Measurements from ENCODE around the gene BCAS3. TPM values are rescaled to one million over a fixed set of nuclear protein-coding genes. Genes with fewer than 3 reads are reported as not detected.

BCAS3 gene
- total RNA-seq, 2 experiments from 2014 or later, result 6.8 to 7.1 TPM

GRCh38 chr17:61394630-61395408, 717.2 kb downstream of the BCAS3 start:
- Mint-ChIP-seq H3K27me3 (peaks cover 31% of the 10 kb centered on the region), H3K36me3 (no peaks in the 10 kb centered on the region), H3K9me3 (no peaks in the 10 kb centered on the region), H3K4me1 (ENCODE audit: low read depth) (peaks cover 12% of the 10 kb centered on the region), H3K4me3 (no peak overlapping the region), H3K27ac (no peak overlapping the region)
- intact Hi-C loops (cut with micrococcal nuclease), result no loop called here
- CTCF ChIA-PET, result interaction anchor here (0.9 to 2.2 kb wide), 8 partner anchors 14 to 674 kb away, joined by 3 to 7 read pairs (median 4); no protein-coding TSS in a partner anchor
- DNase-seq, result no peak
- POLR2A ChIA-PET, result no interaction called here

- H3K4me3 Mint-ChIP-seq, result no peak overlapping the region
These were observed 717.8 kb downstream of the BCAS3 start for GRCh38 chr17:61395409-61395982.

GRCh38 chr17:61395983-61396585, 718.4 kb downstream of the BCAS3 start:
- ChIA-PET POLR2A (no interaction called here), CTCF (interaction anchor here (1.0 kb wide), 1 partner anchor 16 kb away, joined by 3 read pairs; no protein-coding TSS in a partner anchor)
- no peak for DNase-seq
- Mint-ChIP-seq H3K4me1 (ENCODE audit: low read depth) (peaks cover 17% of the 10 kb centered on the region), H3K9me3 (no peaks in the 10 kb centered on the region), H3K27ac (no peak overlapping the region), H3K4me3 (no peak overlapping the region), H3K36me3 (no peaks in the 10 kb centered on the region), H3K27me3 (peaks cover 37% of the 10 kb centered on the region)
- intact Hi-C loops (cut with micrococcal nuclease), result no loop called here

More at GRCh38 chr17:61395409-61395982, 717.8 kb downstream of the BCAS3 start:
- CTCF ChIA-PET, result interaction anchor here (1.0 to 1.4 kb wide), 2 partner anchors 13 to 21 kb away, joined by 3 to 4 read pairs; no protein-coding TSS in a partner anchor
- H3K4me1 Mint-ChIP-seq (ENCODE audit: low read depth), result peaks cover 12% of the 10 kb centered on the region
- no peak for DNase-seq
- intact Hi-C loops (cut with micrococcal nuclease), result no loop called here
- no peaks in the 10 kb centered on the region for H3K9me3 Mint-ChIP-seq
- H3K27ac Mint-ChIP-seq, result no peak overlapping the region
- POLR2A ChIA-PET, result no interaction called here
- H3K36me3 Mint-ChIP-seq, result no peaks in the 10 kb centered on the region
- peaks cover 32% of the 10 kb centered on the region for H3K27me3 Mint-ChIP-seq

GRCh38 chr17:61396586-61397085, 719.0 kb downstream of the BCAS3 start:
- Mint-ChIP-seq H3K27ac (no peak overlapping the region), H3K4me1 (ENCODE audit: low read depth) (peaks cover 20% of the 10 kb centered on the region), H3K36me3 (no peaks in the 10 kb centered on the region), H3K27me3 (peaks cover 42% of the 10 kb centered on the region), H3K4me3 (no peak overlapping the region), H3K9me3 (no peaks in the 10 kb centered on the region)
- intact Hi-C loops (cut with micrococcal nuclease), result no loop called here
- ChIA-PET CTCF (interaction anchor here (1.0 kb wide), 1 partner anchor 15 kb away, joined by 3 read pairs; no protein-coding TSS in a partner anchor), POLR2A (no interaction called here)
- DNase-seq, result no peak

- ChIA-PET CTCF (interaction anchor here (0.9 to 1.0 kb wide), 2 partner anchors 15 to 396 kb away, joined by 3 to 4 read pairs; no protein-coding TSS in a partner anchor), POLR2A (no interaction called here)
- Mint-ChIP-seq H3K4me3 (no peak overlapping the region), H3K4me1 (ENCODE audit: low read depth) (peaks cover 20% of the 10 kb centered on the region), H3K27ac (no peak overlapping the region), H3K9me3 (no peaks in the 10 kb centered on the region), H3K27me3 (peaks cover 44% of the 10 kb centered on the region), H3K36me3 (no peaks in the 10 kb centered on the region)
- DNase-seq, result no peak
- intact Hi-C loops (cut with micrococcal nuclease), result no loop called here
These were observed 719.6 kb downstream of the BCAS3 start for GRCh38 chr17:61397086-61397842.

GRCh38 chr17:61398721-61399130, 721.1 kb downstream of the BCAS3 start:
- no peak for DNase-seq
- Mint-ChIP-seq H3K4me3 (peak overlapping the region; percentile 45), H3K9me3 (no peaks in the 10 kb centered on the region), H3K36me3 (no peaks in the 10 kb centered on the region), H3K27ac (no peak overlapping the region), H3K27me3 (peaks cover 57% of the 10 kb centered on the region), H3K4me1 (ENCODE audit: low read depth) (peaks cover 34% of the 10 kb centered on the region)
- POLR2A ChIA-PET, result no interaction called here
- CTCF ChIA-PET, result interaction anchor here (1.0 to 1.5 kb wide), 3 partner anchors 9 to 52 kb away, joined by 3 to 4 read pairs (median 3); no protein-coding TSS in a partner anchor
- intact Hi-C loops (cut with micrococcal nuclease), result no loop called here

- Mint-ChIP-seq H3K27me3 (peaks cover 61% of the 10 kb centered on the region), H3K36me3 (no peaks in the 10 kb centered on the region), H3K27ac (no peak within 1 kb of the TSS), H3K4me3 (peak within 1 kb of the TSS; percentile 57), H3K9me3 (no peaks in the 10 kb centered on the region), H3K4me1 (ENCODE audit: low read depth) (peaks cover 39% of the 10 kb centered on the region)
- intact Hi-C loops (cut with micrococcal nuclease), result no loop called here
- CTCF ChIA-PET, result interaction anchor here (0.9 to 1.5 kb wide), 4 partner anchors 10 to 428 kb away, joined by 3 to 4 read pairs (median 3); no protein-coding TSS in a partner anchor
- POLR2A ChIA-PET, result no interaction called here
- no peak for DNase-seq
These were observed 721.7 kb downstream of the BCAS3 start, which contains the start of gene TBX2 for GRCh38 chr17:61399131-61400065. Gene TBX2, plus strand, starts transcription at chr17:61399843. Its CDS starts 334 bp downstream, at chr17:61400177.

- intact Hi-C loops (cut with micrococcal nuclease), result no loop called here
- no peak for DNase-seq
- peaks cover 57% of the 10 kb centered on the region for H3K27me3 Mint-ChIP-seq
- H3K4me3 Mint-ChIP-seq, result peak overlapping the region; percentile 57
- peaks cover 41% of the 10 kb centered on the region for H3K4me1 Mint-ChIP-seq (ENCODE audit: low read depth)
- CTCF ChIA-PET, result interaction anchor here (0.8 to 1.5 kb wide), 3 partner anchors 8 to 429 kb away, joined by 3 to 5 read pairs (median 3); no protein-coding TSS in a partner anchor
- POLR2A ChIA-PET, result no interaction called here
- no peaks in the 10 kb centered on the region for H3K9me3 Mint-ChIP-seq
- H3K27ac Mint-ChIP-seq, result no peak overlapping the region
- no peaks in the 10 kb centered on the region for H3K36me3 Mint-ChIP-seq
These were observed 722.5 kb downstream of the BCAS3 start for GRCh38 chr17:61400066-61400716.

- H3K27me3 Mint-ChIP-seq, result peaks cover 52% of the 10 kb centered on the region
- intact Hi-C loops (cut with micrococcal nuclease), result no loop called here
- POLR2A ChIA-PET, result no interaction called here
- DNase-seq, result no peak
- no peaks in the 10 kb centered on the region for H3K9me3 Mint-ChIP-seq
- peak overlapping the region; percentile 57 for H3K4me3 Mint-ChIP-seq
- no peak overlapping the region for H3K27ac Mint-ChIP-seq
- peaks cover 41% of the 10 kb centered on the region for H3K4me1 Mint-ChIP-seq (ENCODE audit: low read depth)
- CTCF ChIA-PET, result interaction anchor here (0.8 kb wide), 1 partner anchor 9 kb away, joined by 5 read pairs; no protein-coding TSS in a partner anchor
- H3K36me3 Mint-ChIP-seq, result no peaks in the 10 kb centered on the region
These were observed 723.2 kb downstream of the BCAS3 start for GRCh38 chr17:61400717-61401388.
